ENCODE measurements around the gene PYROXD2. TPM values are rescaled to one million over a fixed set of nuclear protein-coding genes. Genes with fewer than 3 reads are reported as not detected.

Gene PYROXD2
- total RNA-seq, 1 experiment from 2014 or later: 8.1 TPM

DNA sequence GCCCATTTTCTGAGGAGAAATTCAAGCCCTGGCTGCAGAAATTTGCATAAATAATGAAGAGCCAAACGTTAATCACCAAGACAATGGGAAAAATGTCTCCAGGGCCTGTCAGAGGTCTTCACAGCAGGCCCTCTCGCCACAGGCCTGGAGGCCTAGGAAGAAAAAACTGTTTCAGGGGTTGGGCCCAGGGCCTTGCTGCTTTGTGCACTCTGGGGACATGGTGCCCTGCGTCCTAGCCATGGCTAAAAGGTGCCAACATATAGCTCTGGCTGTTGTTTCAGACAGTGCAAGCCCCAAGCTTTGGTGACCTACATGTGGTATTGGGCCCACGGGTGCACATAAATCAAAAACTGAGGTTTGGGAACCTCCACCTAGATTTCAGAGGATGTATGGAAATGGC, 23.7 kb upstream of the PYROXD2 start:
- ChIA-PET CTCF (interaction anchor here (0.5 kb wide), 1 partner anchor 11 kb away, joined by 3 read pairs; no protein-coding TSS in a partner anchor), POLR2A (no interaction called here)
- Mint-ChIP-seq H3K27ac (no peak overlapping the region), H3K4me1 (peaks cover 10% of the 10 kb centered on the region), H3K4me3 (no peak overlapping the region), H3K36me3 (peaks cover 83% of the 10 kb centered on the region), H3K9me3 (peaks cover 30% of the 10 kb centered on the region), H3K27me3 (ENCODE audit: low read depth) (no peaks in the 10 kb centered on the region)
- ATAC-seq: no peak
- TF ChIP-seq HMGA2 (CRISPR knock-in tag; IDR thresholded peaks at IDR 0.05) (no peak), ZNF317 (CRISPR knock-in tag; IDR thresholded peaks at IDR 0.05; ENCODE audit: borderline replicate concordance, low read depth) (no peak), MXD4 (CRISPR knock-in tag; IDR thresholded peaks at IDR 0.05; ENCODE audit: borderline replicate concordance) (no peak), ETV6 (CRISPR knock-in tag; IDR thresholded peaks at IDR 0.05) (no peak), TCF7 (CRISPR knock-in tag; IDR thresholded peaks at IDR 0.05; ENCODE audit: low read depth) (no peak), GRHL2 (CRISPR knock-in tag; IDR thresholded peaks at IDR 0.05; ENCODE audit: insufficient replicate concordance, severe bottlenecking) (no peak), ZNF263 (CRISPR knock-in tag; IDR thresholded peaks at IDR 0.05; ENCODE audit: low read depth) (no peak), IRF2 (CRISPR knock-in tag; IDR thresholded peaks at IDR 0.05; ENCODE audit: borderline replicate concordance, low read depth) (no peak), ZNF671 (CRISPR knock-in tag; IDR thresholded peaks at IDR 0.05) (no peak), CBFB (CRISPR knock-in tag; IDR thresholded peaks at IDR 0.05; ENCODE audit: low read depth) (no peak), RORB (CRISPR knock-in tag; IDR thresholded peaks at IDR 0.05) (no peak), ZNF232 (CRISPR knock-in tag; IDR thresholded peaks at IDR 0.05) (no peak), NR2C2 (CRISPR knock-in tag; IDR thresholded peaks at IDR 0.05) (no peak), ATF1 (CRISPR knock-in tag; IDR thresholded peaks at IDR 0.05) (no peak), ZNF121 (CRISPR knock-in tag; IDR thresholded peaks at IDR 0.05) (no peak)
- TF ChIP-seq, protein P1, sequence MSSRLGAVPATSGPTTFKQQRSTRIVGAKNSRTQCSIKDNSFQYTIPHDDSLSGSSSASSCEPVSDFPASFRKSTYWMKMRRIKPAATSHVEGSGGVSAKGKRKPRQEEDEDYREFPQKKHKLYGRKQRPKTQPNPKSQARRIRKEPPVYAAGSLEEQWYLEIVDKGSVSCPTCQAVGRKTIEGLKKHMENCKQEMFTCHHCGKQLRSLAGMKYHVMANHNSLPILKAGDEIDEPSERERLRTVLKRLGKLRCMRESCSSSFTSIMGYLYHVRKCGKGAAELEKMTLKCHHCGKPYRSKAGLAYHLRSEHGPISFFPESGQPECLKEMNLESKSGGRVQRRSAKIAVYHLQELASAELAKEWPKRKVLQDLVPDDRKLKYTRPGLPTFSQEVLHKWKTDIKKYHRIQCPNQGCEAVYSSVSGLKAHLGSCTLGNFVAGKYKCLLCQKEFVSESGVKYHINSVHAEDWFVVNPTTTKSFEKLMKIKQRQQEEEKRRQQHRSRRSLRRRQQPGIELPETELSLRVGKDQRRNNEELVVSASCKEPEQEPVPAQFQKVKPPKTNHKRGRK (CRISPR knock-in tag; IDR thresholded peaks at IDR 0.05; ENCODE audit: borderline replicate concordance): no peak
- TF ChIP-seq, protein P2, sequence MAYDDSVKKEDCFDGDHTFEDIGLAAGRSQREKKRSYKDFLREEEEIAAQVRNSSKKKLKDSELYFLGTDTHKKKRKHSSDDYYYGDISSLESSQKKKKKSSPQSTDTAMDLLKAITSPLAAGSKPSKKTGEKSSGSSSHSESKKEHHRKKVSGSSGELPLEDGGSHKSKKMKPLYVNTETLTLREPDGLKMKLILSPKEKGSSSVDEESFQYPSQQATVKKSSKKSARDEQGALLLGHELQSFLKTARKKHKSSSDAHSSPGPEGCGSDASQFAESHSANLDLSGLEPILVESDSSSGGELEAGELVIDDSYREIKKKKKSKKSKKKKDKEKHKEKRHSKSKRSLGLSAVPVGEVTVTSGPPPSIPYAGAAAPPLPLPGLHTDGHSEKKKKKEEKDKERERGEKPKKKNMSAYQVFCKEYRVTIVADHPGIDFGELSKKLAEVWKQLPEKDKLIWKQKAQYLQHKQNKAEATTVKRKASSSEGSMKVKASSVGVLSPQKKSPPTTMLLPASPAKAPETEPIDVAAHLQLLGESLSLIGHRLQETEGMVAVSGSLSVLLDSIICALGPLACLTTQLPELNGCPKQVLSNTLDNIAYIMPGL (CRISPR knock-in tag; IDR thresholded peaks at IDR 0.05): no peak
- no peak for DNase-seq (ENCODE audit: low spot score)

DNA sequence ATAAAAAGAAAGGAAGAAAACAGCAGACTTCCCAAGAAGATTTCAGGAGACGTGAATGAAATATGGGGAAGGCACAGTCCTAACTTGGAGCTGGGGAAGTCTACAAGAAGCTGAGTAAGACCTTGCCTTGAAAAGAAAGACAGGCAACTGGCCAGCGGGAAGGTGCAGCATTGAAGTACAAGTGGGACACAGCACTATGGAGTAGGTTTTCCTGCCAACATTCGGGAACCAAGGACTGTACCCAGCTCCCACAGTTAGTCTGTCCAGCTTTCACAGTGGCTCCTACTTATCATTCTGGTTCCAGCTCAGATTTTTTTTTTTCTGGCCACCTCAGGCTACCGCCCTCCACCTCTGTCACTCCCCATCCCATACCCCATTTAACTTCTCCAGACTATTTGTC, 21.7 kb upstream of the PYROXD2 start:
- CTCF ChIA-PET: interaction anchor here (3.8 kb wide), 1 partner anchor 11 kb away, joined by 18 read pairs; no protein-coding TSS in a partner anchor
- no peak for ATAC-seq
- TF ChIP-seq ETV6 (CRISPR knock-in tag; IDR thresholded peaks at IDR 0.05) (no peak), EMX1 (CRISPR knock-in tag; IDR thresholded peaks at IDR 0.05) (no peak), ZBTB21 (CRISPR knock-in tag; IDR thresholded peaks at IDR 0.05; ENCODE audit: borderline replicate concordance) (no peak), ZNF232 (CRISPR knock-in tag; IDR thresholded peaks at IDR 0.05) (no peak), NFATC4 (CRISPR knock-in tag; IDR thresholded peaks at IDR 0.05) (no peak), ATF1 (CRISPR knock-in tag; IDR thresholded peaks at IDR 0.05) (no peak), RELA (CRISPR knock-in tag; IDR thresholded peaks at IDR 0.05; ENCODE audit: borderline replicate concordance) (no peak)
- TF ChIP-seq, protein P3, sequence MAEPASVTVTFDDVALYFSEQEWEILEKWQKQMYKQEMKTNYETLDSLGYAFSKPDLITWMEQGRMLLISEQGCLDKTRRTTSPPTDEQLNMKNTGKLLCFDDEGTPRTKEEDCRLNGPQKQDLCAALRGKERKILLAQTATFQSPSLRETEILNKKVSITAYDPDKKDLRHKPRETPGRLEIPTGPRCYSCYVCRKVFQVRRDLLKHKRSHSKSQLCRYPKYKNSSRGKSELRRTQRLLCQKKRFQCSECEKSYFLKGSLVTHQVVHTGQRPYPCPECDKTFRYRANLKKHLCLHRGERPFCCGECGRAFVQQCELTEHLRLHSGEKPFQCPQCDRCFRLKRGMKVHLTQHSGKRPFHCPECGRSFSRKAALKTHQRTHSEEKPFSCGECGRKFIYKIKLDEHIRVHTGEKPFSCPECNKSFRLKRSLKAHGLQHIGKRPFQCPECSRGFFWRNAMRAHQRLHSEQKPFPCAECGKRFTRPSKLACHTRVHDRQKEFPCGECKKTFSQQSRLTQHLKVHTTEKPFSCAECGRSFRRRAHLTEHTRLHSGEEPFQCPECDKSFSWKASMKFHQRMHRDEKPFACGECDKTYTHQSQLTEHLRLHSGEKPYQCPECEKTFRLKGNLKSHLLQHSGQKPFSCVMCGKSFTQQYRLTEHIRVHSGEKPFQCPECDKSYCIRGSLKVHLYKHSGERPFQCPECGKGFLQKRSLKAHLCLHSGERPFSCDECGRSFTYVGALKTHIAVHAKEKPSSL (CRISPR knock-in tag; conservative IDR thresholded peaks at IDR 0.05): no peak
- TF ChIP-seq, protein P4, sequence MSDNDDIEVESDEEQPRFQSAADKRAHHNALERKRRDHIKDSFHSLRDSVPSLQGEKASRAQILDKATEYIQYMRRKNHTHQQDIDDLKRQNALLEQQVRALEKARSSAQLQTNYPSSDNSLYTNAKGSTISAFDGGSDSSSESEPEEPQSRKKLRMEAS (CRISPR knock-in tag; IDR thresholded peaks at IDR 0.05): no peak
- Mint-ChIP-seq H3K27ac (no peak overlapping the region), H3K9me3 (peaks cover 40% of the 10 kb centered on the region), H3K27me3 (ENCODE audit: low read depth) (no peaks in the 10 kb centered on the region), H3K4me3 (no peak overlapping the region), H3K36me3 (peaks cover 87% of the 10 kb centered on the region), H3K4me1 (peaks cover 10% of the 10 kb centered on the region)
- POLR2A ChIA-PET: no interaction called here
- no peak for DNase-seq (ENCODE audit: low spot score)

Measured in WTC11 (cell line).